ENCODE results near the gene DBX2.

DNA sequence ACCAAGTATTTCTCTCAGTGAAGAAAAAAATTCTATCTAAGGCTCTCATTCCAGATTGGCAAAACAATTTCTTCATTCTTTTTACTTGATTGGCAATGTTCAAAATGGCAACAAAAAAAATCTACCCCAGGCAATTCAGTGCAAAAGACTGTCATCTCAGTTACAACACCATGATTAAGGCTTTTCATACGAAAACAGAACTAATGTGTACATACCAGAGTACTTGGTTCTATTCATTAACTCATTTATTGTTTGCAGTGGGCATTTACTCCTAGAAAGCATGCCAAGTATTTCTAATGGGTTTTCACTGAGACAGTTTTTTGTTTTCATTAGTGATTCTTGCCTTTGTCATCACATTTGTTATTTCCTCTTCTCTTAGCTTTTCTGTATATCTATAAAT lies 33.0 kb downstream of the DBX2 start:
- TF ChIP-seq, protein P1, sequence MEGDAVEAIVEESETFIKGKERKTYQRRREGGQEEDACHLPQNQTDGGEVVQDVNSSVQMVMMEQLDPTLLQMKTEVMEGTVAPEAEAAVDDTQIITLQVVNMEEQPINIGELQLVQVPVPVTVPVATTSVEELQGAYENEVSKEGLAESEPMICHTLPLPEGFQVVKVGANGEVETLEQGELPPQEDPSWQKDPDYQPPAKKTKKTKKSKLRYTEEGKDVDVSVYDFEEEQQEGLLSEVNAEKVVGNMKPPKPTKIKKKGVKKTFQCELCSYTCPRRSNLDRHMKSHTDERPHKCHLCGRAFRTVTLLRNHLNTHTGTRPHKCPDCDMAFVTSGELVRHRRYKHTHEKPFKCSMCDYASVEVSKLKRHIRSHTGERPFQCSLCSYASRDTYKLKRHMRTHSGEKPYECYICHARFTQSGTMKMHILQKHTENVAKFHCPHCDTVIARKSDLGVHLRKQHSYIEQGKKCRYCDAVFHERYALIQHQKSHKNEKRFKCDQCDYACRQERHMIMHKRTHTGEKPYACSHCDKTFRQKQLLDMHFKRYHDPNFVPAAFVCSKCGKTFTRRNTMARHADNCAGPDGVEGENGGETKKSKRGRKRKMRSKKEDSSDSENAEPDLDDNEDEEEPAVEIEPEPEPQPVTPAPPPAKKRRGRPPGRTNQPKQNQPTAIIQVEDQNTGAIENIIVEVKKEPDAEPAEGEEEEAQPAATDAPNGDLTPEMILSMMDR (IDR thresholded peaks at IDR 0.05) = no peak
- TF ChIP-seq POLR2A (IDR thresholded peaks at IDR 0.05) = no peak
- no peak for TF ChIP-seq EP300 (IDR thresholded peaks at IDR 0.05)
